Endodermal cell (in vitro differentiated cells): Measurements from ENCODE around the gene RNASEH2A. TPM values are rescaled to one million over a fixed set of nuclear protein-coding genes. Genes with fewer than 3 reads are reported as not detected.
"Not testable (repeated sequence)": the region's sequence is repeated elsewhere in the genome, so short reads cannot be mapped to it uniquely, and the experiment has no call there.

Experiments
- DNase-seq: peaks from one replicate; pipeline ENCODE4 v3.0.0-alpha.2; 2017
- H3K27ac ChIP-seq: 2 replicates; pipeline ENCODE4 v1.5.1; 2013; ENCODE audit warnings: mild to moderate bottlenecking, low read depth, low read length, moderate library complexity
- H3K27me3 ChIP-seq: 2 replicates; pipeline ENCODE4 v1.6.1; 2013; ENCODE audit warnings: mild to moderate bottlenecking, low read length, moderate library complexity; ENCODE audit not compliant: insufficient read depth, control insufficient read depth, poor library complexity, severe bottlenecking
- H3K36me3 ChIP-seq: 2 replicates; pipeline ENCODE4 v1.7.0; 2013; ENCODE audit warnings: mild to moderate bottlenecking, low read length, moderate library complexity; ENCODE audit not compliant: control insufficient read depth, insufficient read depth
- H3K4me1 ChIP-seq: one replicate; pipeline ENCODE4 v1.7.0; 2013; ENCODE audit warnings: low read length; ENCODE audit not compliant: control insufficient read depth, insufficient read depth
- H3K4me3 ChIP-seq: 2 replicates; pipeline ENCODE4 v1.5.1; 2013; ENCODE audit warnings: mild to moderate bottlenecking, low read length, moderate library complexity
- H3K9ac ChIP-seq: 2 replicates; pipeline ENCODE4 v1.6.1; 2013; ENCODE audit warnings: mild to moderate bottlenecking, low read length, moderate library complexity; ENCODE audit not compliant: poor library complexity, severe bottlenecking; ENCODE audit errors: extremely low read depth
- H3K9me3 ChIP-seq: 2 replicates; pipeline ENCODE4 v1.6.1; 2013; ENCODE audit warnings: mild to moderate bottlenecking, low read length, moderate library complexity; ENCODE audit not compliant: control insufficient read depth
- H3K27ac Mint-ChIP-seq: 2 replicates; pipeline ENCODE4 v1.8.0; 2020; ENCODE audit warnings: mixed read lengths
- H3K27me3 Mint-ChIP-seq: 2 replicates; pipeline ENCODE4 v1.8.0; 2021; ENCODE audit warnings: mild to moderate bottlenecking, mixed read lengths; ENCODE audit not compliant: insufficient read depth
- H3K36me3 Mint-ChIP-seq: 2 replicates; pipeline ENCODE4 v1.8.0; 2020; ENCODE audit warnings: low read depth, mixed read lengths
- H3K4me1 Mint-ChIP-seq: 2 replicates; pipeline ENCODE4 v1.8.0; 2020; ENCODE audit warnings: mixed read lengths
- H3K4me3 Mint-ChIP-seq: 2 replicates; pipeline ENCODE4 v1.8.0; 2020; ENCODE audit warnings: mild to moderate bottlenecking, moderate library complexity, mixed read lengths
- H3K9me3 Mint-ChIP-seq: 2 replicates; pipeline ENCODE4 v1.8.0; 2020; ENCODE audit warnings: mild to moderate bottlenecking, mixed read lengths
- CTCF ChIP-seq: fragments of 200-600 bp; sonication (generic); conservative IDR thresholded peaks from 2 replicates; pipeline ENCODE4 v1.5.0; 2021; ENCODE audit warnings: antibody characterized with exemption, mild to moderate bottlenecking
- WGBS, 2 experiments: methylation state at CpG; one replicate each; pipeline versions ENCODE4 v1.1.5 to v1.1.7; 2013; ENCODE audit warnings: missing lambda C conversion rate in 2 of 2, mixed read lengths in 1 of 2; ENCODE audit not compliant: insufficient coverage in 1 of 2, insufficient read length in 1 of 2; 5-methylcytosine and 5-hydroxymethylcytosine counted together
- total RNA-seq, 2 donors: library from RNA; stranded (reverse); fragmentation: NEBNext Ultra II Directional in 1 of 2; extraction: Animal tissue kit (Norgen Biotek cat#: 25700) in 1 of 2; gene quantifications; 2 replicates in 1 of 2; 3 replicates in 1 of 2; pipeline ENCODE4 v1.2.1, GENCODE V29; 2021

Gene RNASEH2A
- total RNA-seq, 2 donors from 2014 or later, result 51.0 to 97.1 TPM

GRCh38 chr19:12843328-12843727, 36.9 kb downstream of the RNASEH2A start:
- Histone ChIP-seq H3K36me3 (no peaks in the 10 kb centered on the region), H3K4me3 (no peak overlapping the region), H3K4me1 (no peaks in the 10 kb centered on the region), H3K9ac (no peak overlapping the region), H3K9me3 (no peaks in the 10 kb centered on the region), H3K27me3 (peaks cover 17% of the 10 kb centered on the region), H3K27ac (no peak overlapping the region)
- WGBS, 2 experiments, result 96 to 97% methylated on average over 9 to 11 of the region's 11 CpGs
- Mint-ChIP-seq H3K27ac (no peak overlapping the region), H3K9me3 (no peaks in the 10 kb centered on the region), H3K27me3 (peaks cover 57% of the 10 kb centered on the region), H3K4me1 (no peaks in the 10 kb centered on the region), H3K36me3 (no peaks in the 10 kb centered on the region), H3K4me3 (no peak overlapping the region)
- DNase-seq, result no peak
- no peak for TF ChIP-seq CTCF

- peaks cover 12% of the 10 kb centered on the region for H3K27me3 ChIP-seq
- H3K36me3 Mint-ChIP-seq, result no peaks in the 10 kb centered on the region
These were observed 37.8 kb downstream of the RNASEH2A start for GRCh38 chr19:12843999-12844732.

GRCh38 chr19:12846613-12847012, 40.2 kb downstream of the RNASEH2A start:
- not testable (repeated sequence) for H3K4me3 ChIP-seq, H3K9me3 ChIP-seq, H3K27me3 ChIP-seq, H3K4me1 Mint-ChIP-seq, H3K27ac ChIP-seq, H3K9me3 Mint-ChIP-seq, H3K9ac ChIP-seq, H3K36me3 Mint-ChIP-seq, H3K4me1 ChIP-seq, H3K36me3 ChIP-seq, DNase-seq, H3K27ac Mint-ChIP-seq, H3K4me3 Mint-ChIP-seq
- peaks cover 36% of the 10 kb centered on the region for H3K27me3 Mint-ChIP-seq
- whole genome bisulfite sequencing, 2 experiments, result 92% methylated on average over 7 of the region's 7 CpGs; no CpG with 5 or more reads in 1 of the 2 experiments

More at GRCh38 chr19:12843999-12844732, 37.8 kb downstream of the RNASEH2A start:
- no peaks in the 10 kb centered on the region for H3K36me3 ChIP-seq
- H3K9me3 Mint-ChIP-seq, result no peaks in the 10 kb centered on the region
- peaks cover 54% of the 10 kb centered on the region for H3K27me3 Mint-ChIP-seq
- H3K4me1 ChIP-seq, result no peaks in the 10 kb centered on the region
- no peak overlapping the region for H3K4me3 ChIP-seq
- DNase-seq, result no peak
- no peaks in the 10 kb centered on the region for H3K9me3 ChIP-seq
- no peak overlapping the region for H3K4me3 Mint-ChIP-seq
- H3K9ac ChIP-seq, result no peak overlapping the region
- no peak overlapping the region for H3K27ac Mint-ChIP-seq
- no peak overlapping the region for H3K27ac ChIP-seq
- TF ChIP-seq CTCF, result no peak
- WGBS, 2 experiments, result 86 to 93% methylated on average over 3 of the region's 3 CpGs
- H3K4me1 Mint-ChIP-seq, result no peaks in the 10 kb centered on the region
